ENCODE results near the gene FAM83G. TPM values are rescaled to one million over a fixed set of nuclear protein-coding genes. Genes with fewer than 3 reads are reported as not detected.

The FAM83G gene
- total and polyA plus RNA-seq, 2 experiments from 2014 or later, result 14.7 to 25.4 TPM

GRCh38 chr17:18990331-18990730, 14.2 kb downstream of the FAM83G start:
- no peaks in the 10 kb centered on the region for H3K36me3 ChIP-seq (replicated peaks; ENCODE audit: insufficient read depth, low read depth)
- DNase-seq (ENCODE audit: low spot score), result no peak
- peaks cover 15% of the 10 kb centered on the region for H3K4me1 ChIP-seq (ENCODE audit: insufficient read depth)
- peaks cover 6% of the 10 kb centered on the region for H4K20me1 ChIP-seq (ENCODE audit: insufficient read depth, poor library complexity, severe bottlenecking)
- H3K9me2 ChIP-seq (replicated peaks; ENCODE audit: insufficient read depth), result no peaks in the 10 kb centered on the region
- H2AFZ ChIP-seq, result no peak overlapping the region
- peak overlapping the region; percentile 88 for H3K27ac ChIP-seq
- peaks cover 5% of the 10 kb centered on the region for H3K9me3 ChIP-seq (ENCODE audit: low read depth)
- TF ChIP-seq EZH2phosphoT487 (IDR thresholded peaks at IDR 0.05; ENCODE audit: low read depth, severe bottlenecking, unreplicated experiment) (no peak), EZH2 (IDR thresholded peaks at IDR 0.05; ENCODE audit: borderline replicate concordance) (no peak), CTCF (IDR thresholded peaks at IDR 0.05; ENCODE audit: poor library complexity) (no peak)
- WGBS (ENCODE audit: low lambda C conversion rate, missing lambda C conversion rate), result 94% methylated on average over 6 of the region's 6 CpGs
- no peaks in the 10 kb centered on the region for H3K27me3 ChIP-seq
- no peak overlapping the region for H3K4me3 ChIP-seq
- H3K79me2 ChIP-seq, result peaks cover 41% of the 10 kb centered on the region
- H3K4me2 ChIP-seq, result no peak overlapping the region

GRCh38 chr17:18988546-18989173, 15.9 kb downstream of the FAM83G start:
- Histone ChIP-seq H3K4me2 (no peak overlapping the region), H3K27ac (peak overlapping the region; percentile 93), H3K27me3 (no peaks in the 10 kb centered on the region), H3K9me3 (ENCODE audit: low read depth) (no peaks in the 10 kb centered on the region), H3K9me2 (replicated peaks; ENCODE audit: insufficient read depth) (no peaks in the 10 kb centered on the region), H3K4me1 (ENCODE audit: insufficient read depth) (peaks cover 7% of the 10 kb centered on the region), H3K79me2 (peaks cover 24% of the 10 kb centered on the region), H4K20me1 (ENCODE audit: insufficient read depth, poor library complexity, severe bottlenecking) (no peaks in the 10 kb centered on the region), H3K36me3 (replicated peaks; ENCODE audit: insufficient read depth, low read depth) (no peaks in the 10 kb centered on the region), H2AFZ (no peak overlapping the region), H3K4me3 (no peak overlapping the region)
- DNase-seq (ENCODE audit: low spot score), result peak; percentile 88
- no peak for TF ChIP-seq EZH2 (IDR thresholded peaks at IDR 0.05; ENCODE audit: borderline replicate concordance)
- TF ChIP-seq EZH2phosphoT487 (IDR thresholded peaks at IDR 0.05; ENCODE audit: low read depth, severe bottlenecking, unreplicated experiment), result no peak
- no peak for TF ChIP-seq CTCF (IDR thresholded peaks at IDR 0.05; ENCODE audit: poor library complexity)
- WGBS (ENCODE audit: low lambda C conversion rate, missing lambda C conversion rate), result 81% methylated on average over 7 of the region's 9 CpGs

GRCh38 chr17:18987862-18988545, 16.6 kb downstream of the FAM83G start:
- no peaks in the 10 kb centered on the region for H3K9me3 ChIP-seq (ENCODE audit: low read depth)
- 84% methylated on average over 14 of the region's 14 CpGs for WGBS (ENCODE audit: low lambda C conversion rate, missing lambda C conversion rate)
- no peak overlapping the region for H2AFZ ChIP-seq
- no peaks in the 10 kb centered on the region for H3K9me2 ChIP-seq (replicated peaks; ENCODE audit: insufficient read depth)
- no peaks in the 10 kb centered on the region for H3K27me3 ChIP-seq
- H3K4me1 ChIP-seq (ENCODE audit: insufficient read depth), result peaks cover 7% of the 10 kb centered on the region
- H3K79me2 ChIP-seq, result peaks cover 20% of the 10 kb centered on the region
- H3K36me3 ChIP-seq (replicated peaks; ENCODE audit: insufficient read depth, low read depth), result no peaks in the 10 kb centered on the region
- no peak overlapping the region for H3K4me2 ChIP-seq
- no peak overlapping the region for H3K4me3 ChIP-seq
- DNase-seq (ENCODE audit: low spot score), result no peak
- H3K27ac ChIP-seq, result peak overlapping the region; percentile 93
- TF ChIP-seq CTCF (IDR thresholded peaks at IDR 0.05; ENCODE audit: poor library complexity), result no peak
- TF ChIP-seq EZH2 (IDR thresholded peaks at IDR 0.05; ENCODE audit: borderline replicate concordance), result no peak
- no peak for TF ChIP-seq EZH2phosphoT487 (IDR thresholded peaks at IDR 0.05; ENCODE audit: low read depth, severe bottlenecking, unreplicated experiment)
- H4K20me1 ChIP-seq (ENCODE audit: insufficient read depth, poor library complexity, severe bottlenecking), result no peaks in the 10 kb centered on the region

Data from hepatocyte (in vitro differentiated cells).